ENCODE results near the gene HAX1.

GRCh38 chr1:154239491-154239890 is 32.9 kb upstream of the HAX1 start:
- TF ChIP-seq, protein P1, sequence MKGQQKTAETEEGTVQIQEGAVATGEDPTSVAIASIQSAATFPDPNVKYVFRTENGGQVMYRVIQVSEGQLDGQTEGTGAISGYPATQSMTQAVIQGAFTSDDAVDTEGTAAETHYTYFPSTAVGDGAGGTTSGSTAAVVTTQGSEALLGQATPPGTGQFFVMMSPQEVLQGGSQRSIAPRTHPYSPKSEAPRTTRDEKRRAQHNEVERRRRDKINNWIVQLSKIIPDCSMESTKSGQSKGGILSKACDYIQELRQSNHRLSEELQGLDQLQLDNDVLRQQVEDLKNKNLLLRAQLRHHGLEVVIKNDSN (IDR thresholded peaks at IDR 0.05): no peak
- TF ChIP-seq EP300 (IDR thresholded peaks at IDR 0.05; ENCODE audit: borderline replicate concordance) (no peak), YY1 (IDR thresholded peaks at IDR 0.05; ENCODE audit: low read depth) (no peak), CREB1 (IDR thresholded peaks at IDR 0.05; ENCODE audit: low read depth) (no peak), MAX (IDR thresholded peaks at IDR 0.05) (no peak), NFIC (IDR thresholded peaks at IDR 0.05) (no peak)
- TF ChIP-seq, protein P2, sequence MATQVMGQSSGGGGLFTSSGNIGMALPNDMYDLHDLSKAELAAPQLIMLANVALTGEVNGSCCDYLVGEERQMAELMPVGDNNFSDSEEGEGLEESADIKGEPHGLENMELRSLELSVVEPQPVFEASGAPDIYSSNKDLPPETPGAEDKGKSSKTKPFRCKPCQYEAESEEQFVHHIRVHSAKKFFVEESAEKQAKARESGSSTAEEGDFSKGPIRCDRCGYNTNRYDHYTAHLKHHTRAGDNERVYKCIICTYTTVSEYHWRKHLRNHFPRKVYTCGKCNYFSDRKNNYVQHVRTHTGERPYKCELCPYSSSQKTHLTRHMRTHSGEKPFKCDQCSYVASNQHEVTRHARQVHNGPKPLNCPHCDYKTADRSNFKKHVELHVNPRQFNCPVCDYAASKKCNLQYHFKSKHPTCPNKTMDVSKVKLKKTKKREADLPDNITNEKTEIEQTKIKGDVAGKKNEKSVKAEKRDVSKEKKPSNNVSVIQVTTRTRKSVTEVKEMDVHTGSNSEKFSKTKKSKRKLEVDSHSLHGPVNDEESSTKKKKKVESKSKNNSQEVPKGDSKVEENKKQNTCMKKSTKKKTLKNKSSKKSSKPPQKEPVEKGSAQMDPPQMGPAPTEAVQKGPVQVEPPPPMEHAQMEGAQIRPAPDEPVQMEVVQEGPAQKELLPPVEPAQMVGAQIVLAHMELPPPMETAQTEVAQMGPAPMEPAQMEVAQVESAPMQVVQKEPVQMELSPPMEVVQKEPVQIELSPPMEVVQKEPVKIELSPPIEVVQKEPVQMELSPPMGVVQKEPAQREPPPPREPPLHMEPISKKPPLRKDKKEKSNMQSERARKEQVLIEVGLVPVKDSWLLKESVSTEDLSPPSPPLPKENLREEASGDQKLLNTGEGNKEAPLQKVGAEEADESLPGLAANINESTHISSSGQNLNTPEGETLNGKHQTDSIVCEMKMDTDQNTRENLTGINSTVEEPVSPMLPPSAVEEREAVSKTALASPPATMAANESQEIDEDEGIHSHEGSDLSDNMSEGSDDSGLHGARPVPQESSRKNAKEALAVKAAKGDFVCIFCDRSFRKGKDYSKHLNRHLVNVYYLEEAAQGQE (IDR thresholded peaks at IDR 0.05; ENCODE audit: low read depth): no peak

Measured in Ishikawa (cell line).